Lower leg skin (tissue), 3 donors: ENCODE measurements around the gene ACY1.

Experiments used
- POLR2A ChIP-seq, 2 donors: fragments of 450-650 bp; IDR thresholded peaks; one replicate each; pipeline ENCODE4 v1.6.1; 2016 to 2017; ENCODE audit warnings: antibody characterized with exemption in 2 of 2, mild to moderate bottlenecking in 1 of 2, moderate library complexity in 1 of 2
- TF ChIP-seq, protein P1 (sequence below), 3 donors: fragments of 450-650 bp; IDR thresholded peaks; one replicate each; pipeline ENCODE4 v1.5.1; 2016; ENCODE audit warnings: antibody characterized with exemption in 3 of 3, mild to moderate bottlenecking in 3 of 3, moderate library complexity in 2 of 3

DNA sequence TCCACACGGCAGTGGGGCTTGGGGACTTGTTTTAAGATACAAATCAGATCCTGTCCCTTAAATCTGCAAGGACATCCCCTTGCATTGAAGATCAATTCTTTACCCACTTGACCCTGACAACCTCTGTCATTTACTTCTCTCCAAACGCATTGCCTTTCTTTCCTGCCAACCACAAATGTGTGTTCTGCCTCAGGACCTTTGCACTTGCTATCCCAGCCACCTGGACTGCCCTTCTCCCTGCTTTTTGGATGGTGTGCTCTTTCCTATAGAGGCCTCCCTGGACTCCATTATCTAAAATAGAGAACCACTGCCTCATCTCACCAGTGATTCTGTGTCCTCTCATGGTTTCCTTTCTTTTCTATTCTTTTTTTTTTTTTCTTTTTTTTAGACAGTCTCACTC, 13.8 kb downstream of the ACY1 start:
- TF ChIP-seq POLR2A (IDR thresholded peaks at IDR 0.05): no peak
- TF ChIP-seq, protein P1, sequence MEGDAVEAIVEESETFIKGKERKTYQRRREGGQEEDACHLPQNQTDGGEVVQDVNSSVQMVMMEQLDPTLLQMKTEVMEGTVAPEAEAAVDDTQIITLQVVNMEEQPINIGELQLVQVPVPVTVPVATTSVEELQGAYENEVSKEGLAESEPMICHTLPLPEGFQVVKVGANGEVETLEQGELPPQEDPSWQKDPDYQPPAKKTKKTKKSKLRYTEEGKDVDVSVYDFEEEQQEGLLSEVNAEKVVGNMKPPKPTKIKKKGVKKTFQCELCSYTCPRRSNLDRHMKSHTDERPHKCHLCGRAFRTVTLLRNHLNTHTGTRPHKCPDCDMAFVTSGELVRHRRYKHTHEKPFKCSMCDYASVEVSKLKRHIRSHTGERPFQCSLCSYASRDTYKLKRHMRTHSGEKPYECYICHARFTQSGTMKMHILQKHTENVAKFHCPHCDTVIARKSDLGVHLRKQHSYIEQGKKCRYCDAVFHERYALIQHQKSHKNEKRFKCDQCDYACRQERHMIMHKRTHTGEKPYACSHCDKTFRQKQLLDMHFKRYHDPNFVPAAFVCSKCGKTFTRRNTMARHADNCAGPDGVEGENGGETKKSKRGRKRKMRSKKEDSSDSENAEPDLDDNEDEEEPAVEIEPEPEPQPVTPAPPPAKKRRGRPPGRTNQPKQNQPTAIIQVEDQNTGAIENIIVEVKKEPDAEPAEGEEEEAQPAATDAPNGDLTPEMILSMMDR (IDR thresholded peaks at IDR 0.05): no peak
